B cell (primary cell): ENCODE results near the gene BIVM. TPM values are rescaled to one million over a fixed set of nuclear protein-coding genes. Genes with fewer than 3 reads are reported as not detected.

ENCODE experiments used
- ATAC-seq: fragments of 200-7000 bp; cut with Tn5 transposase; one replicate; pipeline ENCODE4 v1.10.0; 2021; ENCODE audit warnings: low read depth, mild to moderate bottlenecking, moderate number of reproducible peaks, moderate library complexity
- CTCF ChIA-PET: fragments of 350-600 bp; sonication (Branson Sonifier 250); formaldehyde crosslinking; loops from one replicate; lab custom pipeline; 2021; ENCODE audit warnings: antibody characterized with exemption, inconsistent platforms; lab: Charles Lee
- POLR2A ChIA-PET: fragments of 350-600 bp; sonication (Branson Sonifier 250); formaldehyde crosslinking; loops from one replicate; lab custom pipeline; 2021; ENCODE audit warnings: antibody characterized with exemption; lab: Charles Lee
- DNase-seq: peaks from one replicate; pipeline ENCODE4 v3.0.0; 2013
- H2AFZ ChIP-seq: 2 replicates; pipeline ENCODE4 v1.6.1; 2012; ENCODE audit warnings: mild to moderate bottlenecking, low read depth, low read length; ENCODE audit not compliant: insufficient read depth, poor library complexity, severe bottlenecking
- H3K27ac ChIP-seq, 2 donors: 1 replicate in 1 of 2; 2 replicates in 1 of 2; pipeline ENCODE4 v1.5.1; 2012 to 2013; ENCODE audit warnings: low read length in 2 of 2, mild to moderate bottlenecking in 2 of 2, moderate library complexity in 1 of 2
- H3K27me3 ChIP-seq, 4 experiments: fragments of 200-600 bp in 1 of 4; sonication (generic) in 1 of 4; replicated peaks in 1 of 4; 1 replicate in 2 of 4; 2 replicates in 2 of 4; pipeline versions ENCODE4 v1.6.1 to v1.7.0; 2013 to 2016; ENCODE audit warnings: low read length in 3 of 4, mild to moderate bottlenecking in 2 of 4, mixed read lengths in 1 of 4, moderate library complexity in 1 of 4; ENCODE audit not compliant: insufficient read depth in 4 of 4, control insufficient read depth in 3 of 4; ENCODE audit errors: control extremely low read depth in 1 of 4
- H3K36me3 ChIP-seq, 2 experiments: replicated peaks in 1 of 2; 1 replicate in 1 of 2; 2 replicates in 1 of 2; pipeline versions ENCODE4 v1.6.1 to v1.7.1; 2013; ENCODE audit warnings: low read length in 1 of 2; ENCODE audit not compliant: insufficient read depth in 2 of 2, control insufficient read depth in 1 of 2; ENCODE audit errors: control extremely low read depth in 1 of 2, extremely low read depth in 1 of 2
- H3K4me1 ChIP-seq, 2 donors: fragments of 200-600 bp in 1 of 2; sonication (generic) in 1 of 2; 1 replicate in 1 of 2; 2 replicates in 1 of 2; pipeline versions ENCODE4 v1.5.1 to v1.6.1; 2013 to 2017; ENCODE audit warnings: low read length in 2 of 2; ENCODE audit not compliant: control insufficient read depth in 2 of 2, insufficient read depth in 2 of 2
- H3K4me2 ChIP-seq: replicated peaks from 2 replicates; pipeline ENCODE3; 2012; ENCODE audit warnings: mild to moderate bottlenecking, low read depth, low read length; ENCODE audit not compliant: poor library complexity, severe bottlenecking
- H3K4me3 ChIP-seq, 5 experiments: fragments of 200-600 bp in 1 of 5; sonication (generic) in 1 of 5; 1 replicate in 3 of 5; 2 replicates in 2 of 5; pipeline versions ENCODE4 v1.5.1 to v1.7.0; 2011 to 2016; ENCODE audit warnings: low read length in 4 of 5, mild to moderate bottlenecking in 4 of 5, low read depth in 2 of 5, control low read depth in 1 of 5, moderate library complexity in 1 of 5; ENCODE audit not compliant: insufficient read depth in 1 of 5; ENCODE audit errors: control extremely low read depth in 1 of 5, extremely low read depth in 1 of 5
- H3K79me2 ChIP-seq: fragments of 200-600 bp; sonication (generic); one replicate; pipeline ENCODE4 v1.6.0; 2016; ENCODE audit warnings: low read length; ENCODE audit not compliant: control insufficient read depth, insufficient read depth
- H3K9ac ChIP-seq: fragments of 200-600 bp; sonication (generic); 2 replicates; pipeline ENCODE4 v1.6.1; 2017; ENCODE audit warnings: mild to moderate bottlenecking, low read length, moderate library complexity
- H3K9me3 ChIP-seq, 3 donors: one replicate each; pipeline versions ENCODE4 v1.6.1 to v1.7.1; 2013; ENCODE audit warnings: low read length in 2 of 3; ENCODE audit not compliant: control insufficient read depth in 2 of 3, insufficient read depth in 1 of 3; ENCODE audit errors: control extremely low read depth in 1 of 3
- H4K20me1 ChIP-seq: 2 replicates; pipeline ENCODE4 v1.6.0; 2012; ENCODE audit warnings: mild to moderate bottlenecking, low read length; ENCODE audit not compliant: insufficient read depth, control insufficient read depth, poor library complexity, severe bottlenecking
- H3K27ac Mint-ChIP-seq: one replicate; pipeline ENCODE4 v1.8.0; 2021; ENCODE audit warnings: mixed read lengths
- H3K27me3 Mint-ChIP-seq: one replicate; pipeline ENCODE4 v1.8.0; 2021; ENCODE audit warnings: mixed read lengths
- H3K4me1 Mint-ChIP-seq: one replicate; pipeline ENCODE4 v1.8.0; 2021; ENCODE audit warnings: mixed read lengths
- H3K4me3 Mint-ChIP-seq: one replicate; pipeline ENCODE4 v1.8.0; 2021; ENCODE audit warnings: mixed read lengths
- H3K9me3 Mint-ChIP-seq: one replicate; pipeline ENCODE4 v1.8.0; 2022; ENCODE audit warnings: mixed read lengths; ENCODE audit not compliant: insufficient read depth
- EZH2 ChIP-seq: IDR thresholded peaks from 2 replicates; pipeline ENCODE4 v1.6.1; 2012; ENCODE audit warnings: borderline replicate concordance, low read depth, mild to moderate bottlenecking, moderate library complexity, low read length; ENCODE audit not compliant: insufficient read depth, poor library complexity, severe bottlenecking
- WGBS: methylation state at CpG from one replicate; pipeline ENCODE4 v1.1.5; 2013; ENCODE audit warnings: missing lambda C conversion rate; ENCODE audit not compliant: insufficient coverage; 5-methylcytosine and 5-hydroxymethylcytosine counted together
- intact Hi-C: fragments of 100-400 bp; cut with micrococcal nuclease; formaldehyde crosslinking; loops from one replicate; pipeline ENCODE4 v1.10.0; 2022
- polyA plus RNA-seq: library from polyadenylated mRNA; depleted of rRNA; stranded (reverse); fragments of >200 nt; gene quantifications from 2 replicates; pipeline ENCODE4 v1.2.3, GENCODE V29; 2012
- total RNA-seq, 2 donors: library from RNA; stranded (reverse); fragments of 120-200 nt in 1 of 2; gene quantifications; 1 replicate in 1 of 2; 2 replicates in 1 of 2; pipeline versions ENCODE4 v1.2.3 to v1.2.4, GENCODE V29; 2013 to 2022
- TF ChIP-seq, protein P1 (sequence below): fragments of 200-600 bp; IDR thresholded peaks from one replicate; pipeline ENCODE4 v1.8.0; 2022; ENCODE audit warnings: antibody characterized with exemption, mild to moderate bottlenecking

The BIVM gene
- total and polyA plus RNA-seq, 2 donors (not counting 1 experiment from before 2014, with no cell fraction given) = 1.0 to 3.6 TPM

DNA sequence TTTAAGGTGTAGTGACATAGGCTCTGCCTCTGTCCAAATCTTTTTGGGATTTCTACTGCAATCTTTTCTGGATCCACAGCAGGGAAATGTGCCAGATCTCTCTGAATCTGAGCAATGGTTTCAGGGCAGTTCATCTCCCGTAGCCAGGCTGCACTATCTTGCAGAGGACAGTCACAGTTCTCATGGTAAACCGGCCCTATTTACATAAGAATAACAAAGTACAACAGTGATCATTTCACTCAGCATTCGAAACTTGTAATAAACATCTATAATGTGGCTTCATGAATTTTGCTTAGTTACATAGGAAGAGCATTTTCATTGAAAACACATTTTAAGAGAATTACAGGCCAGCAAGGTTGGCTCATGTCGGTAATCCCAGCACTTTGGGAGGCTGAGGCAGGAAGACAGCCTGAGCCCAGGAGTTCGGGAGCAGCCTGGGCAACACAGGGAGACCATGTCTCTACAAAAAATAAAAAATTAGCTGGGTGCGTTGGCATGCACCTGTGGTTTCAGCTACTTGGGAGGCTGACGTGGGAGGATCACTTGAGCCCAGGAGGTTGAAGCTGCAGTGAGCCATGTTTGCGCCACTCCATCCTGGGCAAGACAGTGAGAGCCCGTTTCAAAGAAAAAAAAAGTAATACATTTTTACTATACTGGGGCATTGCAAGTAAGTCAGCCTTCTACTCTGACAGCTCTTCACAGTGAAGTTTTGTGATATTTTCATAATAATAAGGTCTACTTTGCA lies 5.1 kb upstream of the BIVM start:
- POLR2A ChIA-PET = no interaction called here
- Histone ChIP-seq H3K4me1 (peaks cover 6% of the 10 kb centered on the region in 2 donors), H3K4me2 (no peak overlapping the region), H4K20me1 (no peaks in the 10 kb centered on the region), H3K27me3 (peaks cover 0 to 5% (median 2%) of the 10 kb centered on the region in 4 experiments), H2AFZ (no peak overlapping the region), H3K36me3 (no peaks in the 10 kb centered on the region), H3K27ac (no peak overlapping the region), H3K79me2 (no peaks in the 10 kb centered on the region), H3K4me3 (no peak overlapping the region), H3K9ac (no peak overlapping the region), H3K9me3 (peaks cover 0 to 3% (median 0%) of the 10 kb centered on the region in 3 donors)
- Mint-ChIP-seq H3K9me3 (no peaks in the 10 kb centered on the region), H3K27ac (no peak overlapping the region), H3K27me3 (peaks cover 11% of the 10 kb centered on the region), H3K4me1 (peaks cover 9% of the 10 kb centered on the region), H3K4me3 (no peak overlapping the region)
- DNase-seq = no peak
- TF ChIP-seq, protein P1, sequence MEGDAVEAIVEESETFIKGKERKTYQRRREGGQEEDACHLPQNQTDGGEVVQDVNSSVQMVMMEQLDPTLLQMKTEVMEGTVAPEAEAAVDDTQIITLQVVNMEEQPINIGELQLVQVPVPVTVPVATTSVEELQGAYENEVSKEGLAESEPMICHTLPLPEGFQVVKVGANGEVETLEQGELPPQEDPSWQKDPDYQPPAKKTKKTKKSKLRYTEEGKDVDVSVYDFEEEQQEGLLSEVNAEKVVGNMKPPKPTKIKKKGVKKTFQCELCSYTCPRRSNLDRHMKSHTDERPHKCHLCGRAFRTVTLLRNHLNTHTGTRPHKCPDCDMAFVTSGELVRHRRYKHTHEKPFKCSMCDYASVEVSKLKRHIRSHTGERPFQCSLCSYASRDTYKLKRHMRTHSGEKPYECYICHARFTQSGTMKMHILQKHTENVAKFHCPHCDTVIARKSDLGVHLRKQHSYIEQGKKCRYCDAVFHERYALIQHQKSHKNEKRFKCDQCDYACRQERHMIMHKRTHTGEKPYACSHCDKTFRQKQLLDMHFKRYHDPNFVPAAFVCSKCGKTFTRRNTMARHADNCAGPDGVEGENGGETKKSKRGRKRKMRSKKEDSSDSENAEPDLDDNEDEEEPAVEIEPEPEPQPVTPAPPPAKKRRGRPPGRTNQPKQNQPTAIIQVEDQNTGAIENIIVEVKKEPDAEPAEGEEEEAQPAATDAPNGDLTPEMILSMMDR = no peak
- no peak for TF ChIP-seq EZH2
- WGBS = 94% methylated on average over 5 of the region's 9 CpGs
- ATAC-seq = no peak
- CTCF ChIA-PET = no interaction called here
- intact Hi-C loops = no loop called here
